Astrocyte (in vitro differentiated cells and primary cell): ENCODE data around the gene AGT. TPM values are rescaled to one million over a fixed set of nuclear protein-coding genes. Genes with fewer than 3 reads are reported as not detected.

ENCODE experiments used
- DNase-seq: peaks from one replicate; pipeline ENCODE4 v3.0.0-alpha.2; 2010; ENCODE audit warnings: low read depth
- FAIRE-seq: peaks from 2 replicates; lab custom pipeline; 2011; peaks lifted over from hg19 to GRCh38; lab: Jason Lieb, UNC
- H2AFZ ChIP-seq: 2 replicates; pipeline ENCODE4 v1.6.0; 2012; ENCODE audit warnings: low read depth, low read length, inconsistent platforms
- H3K27ac ChIP-seq: 2 replicates; pipeline ENCODE4 v1.5.1; 2011; ENCODE audit warnings: low read depth, low read length, inconsistent platforms
- H3K27me3 ChIP-seq: 2 replicates; pipeline ENCODE4 v1.6.0; 2011; ENCODE audit warnings: low read length, inconsistent platforms; ENCODE audit not compliant: insufficient read depth
- H3K36me3 ChIP-seq: 2 replicates; pipeline ENCODE4 v1.5.1; 2011; ENCODE audit warnings: low read length, inconsistent platforms; ENCODE audit not compliant: insufficient read depth
- H3K4me1 ChIP-seq: 2 replicates; pipeline ENCODE4 v1.5.1; 2011; ENCODE audit warnings: low read length, inconsistent platforms; ENCODE audit not compliant: insufficient read depth
- H3K4me2 ChIP-seq: 2 replicates; pipeline ENCODE4 v1.6.0; 2012; ENCODE audit warnings: low read length, inconsistent platforms
- H3K4me3 ChIP-seq: 2 replicates; pipeline ENCODE4 v1.5.1; 2011; ENCODE audit warnings: low read depth, mild to moderate bottlenecking, low read length, inconsistent platforms; ENCODE audit not compliant: insufficient read depth
- H3K79me2 ChIP-seq: 2 replicates; pipeline ENCODE4 v1.6.0; 2012; ENCODE audit warnings: mild to moderate bottlenecking, low read length, inconsistent platforms; ENCODE audit not compliant: insufficient read depth
- H3K9ac ChIP-seq: 2 replicates; pipeline ENCODE4 v1.6.0; 2012; ENCODE audit warnings: mild to moderate bottlenecking, low read length, inconsistent platforms
- H3K9me3 ChIP-seq: 2 replicates; pipeline ENCODE4 v1.5.1; 2012; ENCODE audit warnings: low read depth, mild to moderate bottlenecking, low read length, inconsistent platforms; ENCODE audit not compliant: insufficient read depth
- H4K20me1 ChIP-seq: 2 replicates; pipeline ENCODE4 v1.6.0; 2012; ENCODE audit warnings: low read length, inconsistent platforms; ENCODE audit not compliant: insufficient read depth
- H3K27ac Mint-ChIP-seq: one replicate; pipeline ENCODE4 v1.8.0; 2021; ENCODE audit warnings: mild to moderate bottlenecking, mixed read lengths; ENCODE audit not compliant: unreplicated experiment
- H3K27me3 Mint-ChIP-seq: one replicate; pipeline ENCODE4 v1.8.0; 2021; ENCODE audit warnings: low read depth, mixed read lengths; ENCODE audit not compliant: unreplicated experiment
- H3K36me3 Mint-ChIP-seq: one replicate; pipeline ENCODE4 v1.8.0; 2021; ENCODE audit warnings: low read depth, mixed read lengths; ENCODE audit not compliant: unreplicated experiment
- H3K4me1 Mint-ChIP-seq: one replicate; pipeline ENCODE4 v1.8.0; 2021; ENCODE audit warnings: low read depth, mixed read lengths; ENCODE audit not compliant: unreplicated experiment
- H3K4me3 Mint-ChIP-seq: one replicate; pipeline ENCODE4 v1.8.0; 2021; ENCODE audit warnings: mild to moderate bottlenecking, moderate library complexity, mixed read lengths; ENCODE audit not compliant: unreplicated experiment
- H3K9me3 Mint-ChIP-seq: one replicate; pipeline ENCODE4 v1.8.0; 2021; ENCODE audit warnings: mild to moderate bottlenecking, mixed read lengths; ENCODE audit not compliant: unreplicated experiment
- EZH2 ChIP-seq: IDR thresholded peaks from 2 replicates; pipeline ENCODE4 v1.6.1; 2012; ENCODE audit warnings: mild to moderate bottlenecking, low read length, inconsistent platforms; ENCODE audit not compliant: insufficient read depth
- total RNA-seq: library from RNA; stranded (reverse); gene quantifications from 2 replicates; pipeline ENCODE4 v1.2.1, GENCODE V29; 2021
- TF ChIP-seq, protein P1 (sequence below): IDR thresholded peaks from 2 replicates; pipeline ENCODE4 v1.5.1; 2011; ENCODE audit warnings: low read depth, mild to moderate bottlenecking, inconsistent platforms, low read length, moderate library complexity; ENCODE audit not compliant: insufficient read depth

AGT gene
- total RNA-seq, 1 donor from 2014 or later, result 1.2 TPM

DNA sequence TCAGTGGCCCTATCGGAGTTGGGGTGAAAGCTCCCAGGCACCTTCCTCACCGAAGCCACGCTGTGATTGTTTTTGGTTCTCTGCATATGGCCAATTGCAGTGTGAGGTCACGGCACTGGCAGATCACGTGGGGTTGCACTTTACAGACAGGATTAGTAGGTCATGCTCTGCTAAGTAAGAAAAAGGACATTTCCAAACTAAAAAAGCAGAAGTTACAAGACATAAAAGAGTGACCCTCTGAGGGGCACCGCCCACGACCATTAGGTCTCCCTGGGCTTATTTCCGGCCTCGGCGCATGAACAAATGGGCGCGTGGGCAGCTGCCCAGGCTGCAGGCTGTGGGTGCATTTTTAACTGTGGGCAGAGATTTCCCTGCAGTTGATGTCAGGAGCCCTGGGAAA lies 35.2 kb upstream of the AGT start:
- H3K4me3 ChIP-seq, result no peak overlapping the region
- peaks cover 4% of the 10 kb centered on the region for H3K4me1 ChIP-seq
- FAIRE-seq, result no peak
- H3K4me2 ChIP-seq, result no peak overlapping the region
- H3K4me1 Mint-ChIP-seq, result peaks cover 24% of the 10 kb centered on the region
- no peaks in the 10 kb centered on the region for H4K20me1 ChIP-seq
- no peak overlapping the region for H3K27ac ChIP-seq
- no peak overlapping the region for H3K27ac Mint-ChIP-seq
- no peak overlapping the region for H3K9ac ChIP-seq
- no peaks in the 10 kb centered on the region for H3K79me2 ChIP-seq
- no peaks in the 10 kb centered on the region for H3K36me3 ChIP-seq
- peaks cover 15% of the 10 kb centered on the region for H3K27me3 Mint-ChIP-seq
- no peaks in the 10 kb centered on the region for H3K9me3 Mint-ChIP-seq
- no peaks in the 10 kb centered on the region for H3K9me3 ChIP-seq
- peaks cover 1% of the 10 kb centered on the region for H3K36me3 Mint-ChIP-seq
- no peak overlapping the region for H3K4me3 Mint-ChIP-seq
- no peaks in the 10 kb centered on the region for H3K27me3 ChIP-seq
- no peak overlapping the region for H2AFZ ChIP-seq
- DNase-seq, result no peak
- no peak for TF ChIP-seq EZH2
- TF ChIP-seq, protein P1, sequence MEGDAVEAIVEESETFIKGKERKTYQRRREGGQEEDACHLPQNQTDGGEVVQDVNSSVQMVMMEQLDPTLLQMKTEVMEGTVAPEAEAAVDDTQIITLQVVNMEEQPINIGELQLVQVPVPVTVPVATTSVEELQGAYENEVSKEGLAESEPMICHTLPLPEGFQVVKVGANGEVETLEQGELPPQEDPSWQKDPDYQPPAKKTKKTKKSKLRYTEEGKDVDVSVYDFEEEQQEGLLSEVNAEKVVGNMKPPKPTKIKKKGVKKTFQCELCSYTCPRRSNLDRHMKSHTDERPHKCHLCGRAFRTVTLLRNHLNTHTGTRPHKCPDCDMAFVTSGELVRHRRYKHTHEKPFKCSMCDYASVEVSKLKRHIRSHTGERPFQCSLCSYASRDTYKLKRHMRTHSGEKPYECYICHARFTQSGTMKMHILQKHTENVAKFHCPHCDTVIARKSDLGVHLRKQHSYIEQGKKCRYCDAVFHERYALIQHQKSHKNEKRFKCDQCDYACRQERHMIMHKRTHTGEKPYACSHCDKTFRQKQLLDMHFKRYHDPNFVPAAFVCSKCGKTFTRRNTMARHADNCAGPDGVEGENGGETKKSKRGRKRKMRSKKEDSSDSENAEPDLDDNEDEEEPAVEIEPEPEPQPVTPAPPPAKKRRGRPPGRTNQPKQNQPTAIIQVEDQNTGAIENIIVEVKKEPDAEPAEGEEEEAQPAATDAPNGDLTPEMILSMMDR, result no peak

DNA sequence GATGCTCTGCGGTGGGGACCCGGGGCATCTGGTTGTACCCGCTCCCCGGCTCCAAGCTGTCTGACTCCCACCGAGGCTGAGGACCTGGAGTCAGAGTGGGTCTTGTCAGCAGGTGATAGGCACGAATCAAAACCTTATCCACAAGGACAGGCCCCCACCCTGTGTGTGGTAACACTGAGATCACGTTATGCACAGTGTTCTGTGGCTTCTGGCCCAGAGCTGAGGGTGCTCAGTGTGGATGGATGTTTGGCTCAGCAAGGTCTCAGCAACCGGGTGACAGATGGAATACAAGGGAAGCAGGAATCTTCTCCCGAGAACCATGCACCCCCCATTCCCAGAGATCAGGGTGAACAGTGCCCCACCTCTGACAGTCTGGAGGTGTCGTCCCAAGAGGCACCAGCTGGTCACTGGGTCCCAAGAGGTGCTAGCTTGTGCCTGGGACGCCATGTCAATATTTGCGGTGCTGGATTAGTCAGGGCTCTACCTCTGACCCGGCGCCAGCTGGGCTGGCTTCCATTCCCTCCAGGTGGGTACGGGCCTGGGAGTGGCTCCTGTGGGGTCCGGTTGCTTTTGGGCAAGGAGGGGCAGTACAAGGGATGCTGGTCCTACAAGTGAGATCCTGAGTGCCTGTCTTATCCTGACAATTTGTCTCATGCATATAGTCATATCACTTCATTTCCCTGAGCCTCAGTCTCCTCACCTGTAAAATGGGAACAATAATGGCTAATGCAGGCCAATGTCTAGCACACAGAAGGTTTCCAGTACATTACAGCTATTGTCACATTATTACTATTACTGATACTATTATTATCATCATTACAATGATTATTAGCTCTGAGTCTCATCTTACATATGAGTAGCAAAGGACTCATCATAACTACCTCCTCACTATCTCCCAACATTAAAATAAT lies 34.2 kb upstream of the AGT start:
- DNase-seq (no peak), FAIRE-seq (no peak)
- Histone ChIP-seq H3K36me3 (no peaks in the 10 kb centered on the region), H3K4me2 (no peak overlapping the region), H3K4me3 (no peak overlapping the region), H3K27ac (no peak overlapping the region), H4K20me1 (no peaks in the 10 kb centered on the region), H3K9me3 (no peaks in the 10 kb centered on the region), H3K79me2 (no peaks in the 10 kb centered on the region), H3K4me1 (peaks cover under 1% of the 10 kb centered on the region), H3K27me3 (no peaks in the 10 kb centered on the region), H2AFZ (no peak overlapping the region), H3K9ac (no peak overlapping the region)
- Mint-ChIP-seq H3K4me1 (peaks cover 24% of the 10 kb centered on the region), H3K9me3 (no peaks in the 10 kb centered on the region), H3K4me3 (no peak overlapping the region), H3K27me3 (peaks cover 15% of the 10 kb centered on the region), H3K36me3 (peaks cover 1% of the 10 kb centered on the region), H3K27ac (no peak overlapping the region)
- TF ChIP-seq EZH2, result no peak
- TF ChIP-seq, protein P1, result no peak
